Gastroesophageal sphincter (tissue), 4 donors: ENCODE results near the gene KIF12. TPM values are rescaled to one million over a fixed set of nuclear protein-coding genes. Genes with fewer than 3 reads are reported as not detected.

Experiments
- ATAC-seq: fragments of 150-250 bp; one replicate; pipeline ENCODE4 v1.9.1; 2016; ENCODE audit warnings: mild to moderate bottlenecking, moderate library complexity
- H3K27ac ChIP-seq, 4 donors: fragments of 200-600 bp; sonication (generic) in 3 of 4; 1 replicate in 3 of 4; 2 replicates in 1 of 4; pipeline ENCODE4 v1.5.1; 2016 to 2019
- H3K27me3 ChIP-seq: fragments of 200-600 bp; sonication (generic); one replicate; pipeline ENCODE4 v1.5.1; 2019
- H3K36me3 ChIP-seq, 2 donors: fragments of 200-600 bp; sonication (generic); one replicate each; pipeline ENCODE4 v1.5.1; 2019; ENCODE audit warnings: control low read depth in 1 of 2
- H3K4me1 ChIP-seq, 3 donors: fragments of 200-600 bp; sonication (generic); 1 replicate in 2 of 3; 2 replicates in 1 of 3; pipeline ENCODE4 v1.5.1; 2016 to 2019; ENCODE audit warnings: control low read depth in 2 of 3
- H3K4me3 ChIP-seq, 2 donors: fragments of 200-600 bp; sonication (generic); one replicate each; pipeline ENCODE4 v1.5.1; 2019; ENCODE audit warnings: mild to moderate bottlenecking in 1 of 2, moderate library complexity in 1 of 2
- H3K9me3 ChIP-seq, 3 donors: fragments of 200-600 bp; sonication (generic); one replicate each; pipeline ENCODE4 v1.5.1; 2017 to 2019; ENCODE audit warnings: control low read depth in 2 of 3
- EP300 ChIP-seq: sonication (generic); formaldehyde crosslinking; IDR thresholded peaks from one replicate; pipeline ENCODE4 v1.6.1; 2017; ENCODE audit warnings: antibody characterized with exemption, mild to moderate bottlenecking
- POLR2A ChIP-seq, 2 donors: fragments of 450-650 bp; IDR thresholded peaks; one replicate each; pipeline ENCODE4 v1.6.1; 2017; ENCODE audit warnings: antibody characterized with exemption in 2 of 2, mild to moderate bottlenecking in 2 of 2, moderate library complexity in 1 of 2
- POLR2AphosphoS5 ChIP-seq: sonication (generic); formaldehyde crosslinking; IDR thresholded peaks from one replicate; pipeline ENCODE4 v1.6.1; 2017; ENCODE audit warnings: antibody characterized with exemption
- WGBS, 2 donors: methylation state at CpG; one replicate each; pipeline ENCODE4 v1.1.5; 2018; ENCODE audit warnings: low coverage in 1 of 2; 5-methylcytosine and 5-hydroxymethylcytosine counted together
- total RNA-seq, 4 donors: library from RNA; depleted of rRNA; stranded (reverse); fragments of >200 nt; gene quantifications; one replicate each; pipeline ENCODE4 v1.1.0, GENCODE V29; 2016
- TF ChIP-seq, protein P1 (sequence below), 4 experiments: fragments of 200-600 bp in 2 of 4; fragments of 450-650 bp in 2 of 4; sonication (generic) in 1 of 4; IDR thresholded peaks; one replicate each; pipeline ENCODE4 v1.5.1; 2017 to 2019; ENCODE audit warnings: antibody characterized with exemption in 4 of 4, mild to moderate bottlenecking in 2 of 4, moderate library complexity in 2 of 4

The KIF12 gene
- total RNA-seq, 4 donors from 2014 or later, result not detected

DNA sequence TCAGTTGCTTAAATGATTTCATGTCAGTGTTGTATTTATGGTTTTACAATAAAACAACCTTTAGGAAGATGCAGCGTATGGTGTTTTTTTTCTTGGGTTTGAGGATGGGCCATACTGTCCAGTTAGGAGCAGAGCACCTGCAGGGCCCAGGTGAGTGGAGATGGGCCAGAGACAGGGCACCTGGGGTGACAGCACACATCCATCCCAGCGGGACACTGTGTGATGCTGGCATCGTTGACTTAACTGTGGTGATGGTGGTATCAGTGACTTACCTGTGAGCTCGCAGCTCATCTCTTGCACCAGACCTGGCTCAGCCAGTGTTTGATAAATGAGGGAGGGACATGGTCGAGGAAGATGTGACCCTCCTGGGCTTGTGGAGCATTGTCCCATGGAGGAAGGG lies 42.6 kb downstream of the KIF12 start:
- H3K36me3 ChIP-seq, result peaks cover 0 to 19% of the 10 kb centered on the region in 2 donors
- H3K9me3 ChIP-seq, result no peaks in the 10 kb centered on the region
- peaks cover 4% of the 10 kb centered on the region for H3K27me3 ChIP-seq
- H3K4me3 ChIP-seq, result no peak overlapping the region
- no peak overlapping the region for H3K27ac ChIP-seq
- ATAC-seq, result no peak
- 97 to 100% methylated on average over 1 to 4 of the region's 5 CpGs for WGBS, 2 donors
- TF ChIP-seq POLR2A (IDR thresholded peaks at IDR 0.05) (no peak), EP300 (no peak), POLR2AphosphoS5 (no peak)
- TF ChIP-seq, protein P1, sequence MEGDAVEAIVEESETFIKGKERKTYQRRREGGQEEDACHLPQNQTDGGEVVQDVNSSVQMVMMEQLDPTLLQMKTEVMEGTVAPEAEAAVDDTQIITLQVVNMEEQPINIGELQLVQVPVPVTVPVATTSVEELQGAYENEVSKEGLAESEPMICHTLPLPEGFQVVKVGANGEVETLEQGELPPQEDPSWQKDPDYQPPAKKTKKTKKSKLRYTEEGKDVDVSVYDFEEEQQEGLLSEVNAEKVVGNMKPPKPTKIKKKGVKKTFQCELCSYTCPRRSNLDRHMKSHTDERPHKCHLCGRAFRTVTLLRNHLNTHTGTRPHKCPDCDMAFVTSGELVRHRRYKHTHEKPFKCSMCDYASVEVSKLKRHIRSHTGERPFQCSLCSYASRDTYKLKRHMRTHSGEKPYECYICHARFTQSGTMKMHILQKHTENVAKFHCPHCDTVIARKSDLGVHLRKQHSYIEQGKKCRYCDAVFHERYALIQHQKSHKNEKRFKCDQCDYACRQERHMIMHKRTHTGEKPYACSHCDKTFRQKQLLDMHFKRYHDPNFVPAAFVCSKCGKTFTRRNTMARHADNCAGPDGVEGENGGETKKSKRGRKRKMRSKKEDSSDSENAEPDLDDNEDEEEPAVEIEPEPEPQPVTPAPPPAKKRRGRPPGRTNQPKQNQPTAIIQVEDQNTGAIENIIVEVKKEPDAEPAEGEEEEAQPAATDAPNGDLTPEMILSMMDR (IDR thresholded peaks at IDR 0.05), result no peak
- H3K4me1 ChIP-seq, result no peaks in the 10 kb centered on the region

DNA sequence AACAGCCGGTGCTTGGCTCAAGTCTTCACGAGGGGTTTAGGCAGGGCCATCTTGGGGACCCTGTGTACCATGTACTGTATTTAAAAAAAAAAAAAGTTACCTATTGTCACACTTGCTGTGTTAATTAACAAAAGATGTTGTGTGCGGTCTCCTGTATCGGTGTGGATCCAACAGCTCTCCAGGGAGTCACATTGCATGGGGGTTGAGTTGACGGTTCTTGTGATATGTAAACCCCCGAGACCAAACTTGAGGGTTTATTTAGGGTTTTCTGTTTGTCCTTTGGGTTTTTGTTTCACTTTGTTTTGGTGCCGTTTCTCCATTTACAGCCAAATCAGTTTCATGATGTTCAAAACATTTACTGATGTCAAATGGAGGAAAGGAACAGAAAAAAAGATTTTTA lies 43.2 kb downstream of the KIF12 start:
- WGBS, 2 donors, result 84 to 94% methylated on average over 7 of the region's 7 CpGs
- no peak for ATAC-seq
- Histone ChIP-seq H3K4me3 (no peak overlapping the region), H3K36me3 (peaks cover 0 to 25% of the 10 kb centered on the region in 2 donors), H3K27ac (no peak overlapping the region), H3K27me3 (no peaks in the 10 kb centered on the region), H3K9me3 (no peaks in the 10 kb centered on the region), H3K4me1 (no peaks in the 10 kb centered on the region)
- TF ChIP-seq, protein P1 (IDR thresholded peaks at IDR 0.05), result no peak
- TF ChIP-seq POLR2AphosphoS5 (no peak), EP300 (no peak), POLR2A (IDR thresholded peaks at IDR 0.05) (no peak)

DNA sequence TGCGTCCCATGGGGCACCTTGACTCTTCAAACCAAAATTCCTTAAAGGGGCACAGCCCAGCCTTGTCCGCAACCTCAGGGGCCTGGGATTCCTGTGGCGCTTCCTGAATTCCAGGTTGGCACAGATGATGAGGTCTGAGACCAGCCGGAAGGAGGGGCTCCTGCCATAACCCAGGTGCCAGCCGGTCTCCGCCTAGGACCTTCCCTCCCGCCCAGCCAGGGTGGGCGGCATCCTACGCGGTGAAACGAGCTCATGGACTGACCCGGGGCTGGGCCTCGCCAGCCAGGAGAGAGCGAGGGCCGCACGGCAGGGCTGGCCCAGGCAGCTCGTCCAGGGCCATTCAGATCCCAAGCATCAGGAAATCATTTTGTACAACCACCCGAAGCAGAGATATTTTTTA lies 44.0 kb downstream of the KIF12 start:
- peaks cover 0 to 33% of the 10 kb centered on the region in 2 donors for H3K36me3 ChIP-seq
- no peaks in the 10 kb centered on the region for H3K4me1 ChIP-seq
- no peak overlapping the region for H3K27ac ChIP-seq
- H3K4me3 ChIP-seq, result no peak overlapping the region
- no peak for ATAC-seq
- TF ChIP-seq POLR2A (IDR thresholded peaks at IDR 0.05), result no peak
- no peaks in the 10 kb centered on the region for H3K9me3 ChIP-seq
- WGBS, 2 donors, result 90 to 92% methylated on average over 5 to 8 of the region's 18 CpGs
- no peaks in the 10 kb centered on the region for H3K27me3 ChIP-seq

- Histone ChIP-seq H3K27ac (no peak overlapping the region), H3K9me3 (no peaks in the 10 kb centered on the region), H3K27me3 (no peaks in the 10 kb centered on the region), H3K4me3 (no peak overlapping the region), H3K4me1 (no peaks in the 10 kb centered on the region), H3K36me3 (peaks cover 0 to 42% of the 10 kb centered on the region in 2 donors)
- WGBS, 2 donors, result 73 to 80% methylated on average over 4 to 5 of the region's 10 CpGs
- TF ChIP-seq, protein P1 (IDR thresholded peaks at IDR 0.05), result no peak
- TF ChIP-seq EP300 (no peak), POLR2A (IDR thresholded peaks at IDR 0.05) (no peak), POLR2AphosphoS5 (no peak)
- no peak for ATAC-seq
These were observed 44.9 kb downstream of the KIF12 start for GRCh38 chr9:114054191-114054690.

DNA sequence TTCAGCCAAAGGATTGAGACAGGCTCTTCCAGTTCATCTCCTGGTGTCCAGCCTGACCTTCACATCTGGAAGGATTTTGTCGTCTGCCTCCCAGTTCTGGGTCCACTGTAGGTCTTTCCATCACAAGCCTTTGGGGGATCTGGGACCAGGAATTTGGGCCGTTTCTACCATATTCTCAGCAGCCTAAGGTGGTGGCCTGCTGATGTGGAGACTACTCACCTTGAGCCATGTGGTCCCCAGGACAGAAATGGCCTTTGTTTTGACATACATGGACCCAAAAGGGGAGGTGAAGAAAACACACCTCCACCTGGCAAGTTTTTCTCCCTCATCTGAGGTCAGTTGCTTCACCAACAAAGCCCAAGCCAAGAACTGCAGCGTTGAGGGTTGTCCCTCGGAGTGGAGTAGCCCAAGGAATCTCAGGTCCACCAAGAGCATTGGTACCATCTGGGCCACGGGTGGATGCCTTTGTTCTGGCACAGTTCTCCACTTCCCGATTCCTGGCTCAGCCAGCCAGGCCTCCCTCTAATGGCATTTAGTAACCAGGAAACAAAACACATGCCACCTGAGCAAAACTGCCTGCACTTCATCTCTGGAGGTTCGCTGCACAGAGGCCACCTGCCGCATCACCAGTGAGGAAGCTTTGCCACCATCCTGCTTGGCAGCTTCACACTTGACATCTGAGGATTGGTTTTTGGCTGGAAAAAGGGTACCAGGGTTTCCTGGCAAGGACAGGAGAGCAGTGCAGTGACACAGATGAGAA lies 45.7 kb downstream of the KIF12 start:
- 73 to 90% methylated on average over 3 of the region's 8 CpGs for WGBS, 2 donors
- H3K27ac ChIP-seq, result no peak overlapping the region
- no peak for TF ChIP-seq EP300
- TF ChIP-seq, protein P1 (IDR thresholded peaks at IDR 0.05), result no peak
- TF ChIP-seq POLR2A (IDR thresholded peaks at IDR 0.05), result no peak
- TF ChIP-seq POLR2AphosphoS5, result no peak
- no peaks in the 10 kb centered on the region for H3K4me1 ChIP-seq
- H3K9me3 ChIP-seq, result no peaks in the 10 kb centered on the region
- no peak for ATAC-seq
- no peaks in the 10 kb centered on the region for H3K27me3 ChIP-seq
- H3K4me3 ChIP-seq, result no peak overlapping the region
- H3K36me3 ChIP-seq, result peaks cover 0 to 50% of the 10 kb centered on the region in 2 donors
